ENCODE measurements around the gene CENPM.
A peak's percentile ranks its signal among the peaks of the same experiment; 100 is the strongest.

Gene CENPM, protein sequence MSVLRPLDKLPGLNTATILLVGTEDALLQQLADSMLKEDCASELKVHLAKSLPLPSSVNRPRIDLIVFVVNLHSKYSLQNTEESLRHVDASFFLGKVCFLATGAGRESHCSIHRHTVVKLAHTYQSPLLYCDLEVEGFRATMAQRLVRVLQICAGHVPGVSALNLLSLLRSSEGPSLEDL

DNA sequence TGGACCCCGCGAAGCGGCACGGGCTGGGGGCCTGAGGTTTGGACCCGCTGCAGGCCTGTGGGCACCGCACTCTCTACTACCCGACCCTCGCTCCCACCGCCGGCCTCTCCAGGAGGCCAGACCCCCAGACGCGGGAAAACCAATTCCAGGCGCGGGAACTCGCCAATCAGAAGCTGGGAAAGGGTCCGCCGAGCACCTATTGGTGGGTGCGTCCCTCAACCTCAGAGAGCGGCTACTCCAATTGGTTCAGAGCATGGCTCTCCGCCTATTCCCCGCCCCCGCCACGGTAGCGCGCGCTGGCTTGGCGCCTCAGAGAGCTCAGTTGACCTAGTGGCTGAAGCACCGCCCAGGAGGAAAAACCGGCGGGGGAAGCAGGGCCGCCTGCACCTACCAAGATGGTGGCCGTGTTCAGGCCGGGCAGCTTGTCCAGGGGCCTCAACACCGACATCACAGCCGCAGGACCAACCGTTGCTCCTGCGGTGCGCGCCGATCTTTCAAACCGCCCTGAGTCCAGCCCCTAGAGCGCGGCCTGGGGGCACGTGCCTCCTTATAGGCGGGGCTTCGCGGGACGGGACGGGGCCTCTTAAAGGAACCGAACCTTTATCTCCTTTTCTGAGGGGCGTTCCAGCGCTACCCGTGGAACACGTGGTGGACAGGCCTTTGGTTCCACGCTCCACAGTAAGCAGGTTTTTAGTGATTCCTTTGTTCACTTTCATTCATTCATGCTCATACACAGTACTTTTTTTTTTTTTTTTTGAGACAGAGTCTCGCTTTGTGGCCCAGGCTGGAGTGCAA lies at the start of gene CENPM:
Gene CENPM (minus strand): TSS at position 524 of the 795 bp plus-strand sequence. CDS start 76 bp downstream, at position 448.
- peak; percentile 94 for DNase-seq (ENCODE audit: low read depth)

DNA sequence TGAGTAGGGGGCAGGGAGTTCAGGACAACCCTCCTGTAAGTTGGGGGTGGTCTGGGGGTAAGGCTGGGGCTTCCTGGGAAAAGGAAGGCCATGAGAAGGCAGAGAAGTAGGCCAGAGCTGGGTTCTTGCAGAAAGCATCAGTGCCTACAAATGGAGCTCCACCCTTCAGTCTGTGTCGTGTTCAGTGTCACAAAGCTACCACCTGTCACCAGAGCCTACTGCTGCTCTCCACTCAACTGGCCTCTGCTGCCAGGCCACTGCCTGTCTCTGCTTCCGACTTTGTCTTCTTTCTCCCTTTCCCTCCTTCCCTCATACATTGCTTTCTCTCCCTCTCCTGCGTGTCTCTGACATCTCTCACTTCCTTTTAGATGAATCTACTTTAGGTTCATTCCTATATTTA lies 48.3 kb upstream of the CENPM start:
- no peak for DNase-seq (ENCODE audit: low read depth)

DNA sequence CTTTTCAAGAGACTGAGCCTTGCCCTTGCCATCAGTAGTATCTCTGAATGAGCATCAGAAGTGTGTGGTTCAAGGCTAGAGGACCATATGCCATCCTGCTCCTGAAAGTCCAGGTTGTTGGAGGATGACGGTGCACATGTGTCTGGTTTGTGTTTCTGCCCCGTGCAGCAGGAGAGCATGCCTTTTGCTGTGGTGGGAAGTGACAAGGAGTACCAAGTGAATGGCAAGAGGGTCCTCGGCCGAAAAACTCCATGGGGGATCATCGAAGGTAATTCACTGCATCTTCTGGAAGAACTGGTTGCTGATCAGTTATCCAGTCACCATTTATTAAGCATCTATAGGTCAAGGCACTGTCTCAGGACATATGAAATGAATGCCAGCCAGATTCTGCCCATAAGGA lies 45.5 kb upstream of the CENPM start:
- no peak for DNase-seq (ENCODE audit: low read depth)

DNA sequence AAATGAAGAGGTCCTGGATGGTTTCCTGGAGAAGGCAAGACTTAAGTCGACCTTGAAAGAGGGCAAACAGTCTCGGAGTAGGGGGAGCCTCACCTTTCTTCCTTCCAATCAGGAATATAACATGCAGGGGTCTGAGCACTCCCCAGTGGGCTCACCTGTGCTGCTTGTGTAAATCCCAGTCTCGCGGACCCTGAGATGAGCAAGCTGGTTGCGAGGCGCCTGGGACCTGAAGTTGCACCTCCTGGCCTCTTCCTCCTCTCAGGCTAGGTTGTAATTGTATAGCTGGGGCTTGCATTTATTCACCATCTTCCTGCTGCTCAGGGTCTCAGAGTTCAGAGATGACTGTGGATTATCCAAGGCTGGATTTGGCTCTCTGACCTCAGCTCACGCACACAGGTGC lies 44.2 kb upstream of the CENPM start:
- no peak for DNase-seq (ENCODE audit: low read depth)

DNA sequence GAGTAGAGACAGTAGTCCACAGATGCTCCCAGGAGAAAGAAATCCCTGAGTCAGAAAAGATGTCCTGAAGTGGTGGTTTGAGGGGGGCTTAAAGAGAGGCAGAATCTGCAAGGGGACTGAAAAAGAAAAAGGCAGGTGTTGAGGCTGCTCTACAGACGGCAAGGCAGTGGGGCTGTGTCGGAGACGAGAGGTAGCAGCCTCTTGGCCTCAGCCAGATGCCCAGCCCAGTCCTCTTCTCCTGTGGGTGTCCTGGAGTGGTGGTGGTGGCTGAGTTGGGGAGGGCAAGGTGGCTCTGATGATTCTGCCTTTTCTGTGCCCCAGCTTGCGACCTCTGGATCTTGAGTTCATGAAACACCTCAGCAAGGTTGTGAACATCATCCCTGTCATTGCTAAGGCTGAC lies 42.3 kb upstream of the CENPM start:
- no peak for DNase-seq (ENCODE audit: low read depth)

DNA sequence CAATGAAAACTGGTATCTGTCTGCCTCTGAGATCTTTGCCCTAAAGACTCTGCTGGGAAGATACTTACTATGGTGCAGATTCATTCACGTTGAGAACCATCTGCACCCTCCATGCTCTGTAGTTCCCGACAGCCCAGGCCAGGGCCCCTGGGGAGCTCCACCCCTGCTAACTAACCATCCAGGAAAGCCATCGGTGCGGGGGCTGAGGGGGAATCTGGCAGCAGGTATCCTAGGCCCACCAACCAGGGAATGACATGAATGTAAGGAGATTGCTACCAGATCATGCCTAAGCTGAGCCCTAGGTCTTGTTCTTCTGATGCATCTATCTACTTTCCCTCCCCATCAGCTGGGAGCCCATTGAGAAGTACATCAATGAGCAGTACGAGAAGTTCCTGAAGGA lies 40.3 kb upstream of the CENPM start:
- no peak for DNase-seq (ENCODE audit: low read depth)

DNA sequence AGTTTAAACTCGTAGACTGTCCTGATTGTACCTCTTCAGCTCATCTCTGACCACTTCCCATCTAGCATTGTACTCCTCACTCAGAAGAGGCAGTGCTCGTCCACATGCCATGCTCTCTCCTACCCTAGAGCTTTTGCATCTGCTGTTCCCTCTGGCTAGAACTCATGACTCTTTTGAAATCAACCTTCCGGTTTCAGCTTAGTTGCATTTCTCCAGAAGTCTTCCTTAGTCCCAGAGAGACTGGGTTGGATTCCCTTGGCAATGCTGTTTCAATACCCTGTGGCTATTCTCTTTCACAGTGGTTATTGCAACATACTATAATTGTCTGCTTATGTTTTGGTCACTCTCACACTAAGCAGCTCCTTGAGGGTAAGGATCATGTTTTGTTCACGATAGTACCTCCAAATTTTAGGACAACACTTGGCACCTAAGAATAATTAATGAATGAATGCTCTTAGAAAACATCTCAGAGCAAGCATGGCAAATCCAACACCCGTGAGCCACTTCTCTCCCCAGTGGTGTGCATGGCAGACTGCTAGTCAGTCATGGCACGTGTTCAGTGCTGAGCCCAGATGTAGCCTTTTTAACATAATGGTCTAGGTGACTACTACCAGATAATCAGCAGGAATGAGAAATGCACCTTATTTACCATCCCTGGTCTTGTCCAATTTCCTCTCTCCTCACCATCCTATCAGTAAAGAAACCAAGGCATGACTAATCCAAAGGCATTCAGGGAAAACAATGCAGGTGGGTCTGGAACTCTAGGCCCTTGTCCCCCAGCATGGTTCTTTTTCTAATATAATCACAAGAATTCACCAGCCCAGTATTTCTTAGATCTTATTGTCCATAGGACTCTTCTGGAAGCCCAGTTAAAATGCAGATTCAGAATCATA lies 36.8 kb upstream of the CENPM start:
- DNase-seq (ENCODE audit: low read depth) = peak; percentile 63

DNA sequence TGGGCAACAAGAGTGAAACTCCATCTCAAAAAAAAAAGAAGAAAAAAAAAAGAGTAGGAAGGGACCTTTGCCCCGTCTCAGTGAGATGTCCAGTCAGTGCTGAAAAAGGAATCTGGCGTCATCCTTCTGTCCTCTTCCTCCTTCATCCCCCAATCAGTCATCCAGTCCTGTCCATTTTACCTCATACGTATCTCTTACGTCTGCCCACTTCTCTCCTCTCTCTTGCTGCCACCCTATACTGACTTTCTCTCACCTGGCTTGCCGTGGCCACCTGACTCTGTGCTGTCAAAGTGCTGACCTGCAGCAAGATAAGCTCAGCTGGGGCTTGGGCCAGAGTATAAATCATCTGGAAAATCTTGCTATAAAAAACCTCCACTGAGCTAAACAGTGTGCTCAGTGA lies 35.9 kb upstream of the CENPM start:
- DNase-seq (ENCODE audit: low read depth) = no peak

DNA sequence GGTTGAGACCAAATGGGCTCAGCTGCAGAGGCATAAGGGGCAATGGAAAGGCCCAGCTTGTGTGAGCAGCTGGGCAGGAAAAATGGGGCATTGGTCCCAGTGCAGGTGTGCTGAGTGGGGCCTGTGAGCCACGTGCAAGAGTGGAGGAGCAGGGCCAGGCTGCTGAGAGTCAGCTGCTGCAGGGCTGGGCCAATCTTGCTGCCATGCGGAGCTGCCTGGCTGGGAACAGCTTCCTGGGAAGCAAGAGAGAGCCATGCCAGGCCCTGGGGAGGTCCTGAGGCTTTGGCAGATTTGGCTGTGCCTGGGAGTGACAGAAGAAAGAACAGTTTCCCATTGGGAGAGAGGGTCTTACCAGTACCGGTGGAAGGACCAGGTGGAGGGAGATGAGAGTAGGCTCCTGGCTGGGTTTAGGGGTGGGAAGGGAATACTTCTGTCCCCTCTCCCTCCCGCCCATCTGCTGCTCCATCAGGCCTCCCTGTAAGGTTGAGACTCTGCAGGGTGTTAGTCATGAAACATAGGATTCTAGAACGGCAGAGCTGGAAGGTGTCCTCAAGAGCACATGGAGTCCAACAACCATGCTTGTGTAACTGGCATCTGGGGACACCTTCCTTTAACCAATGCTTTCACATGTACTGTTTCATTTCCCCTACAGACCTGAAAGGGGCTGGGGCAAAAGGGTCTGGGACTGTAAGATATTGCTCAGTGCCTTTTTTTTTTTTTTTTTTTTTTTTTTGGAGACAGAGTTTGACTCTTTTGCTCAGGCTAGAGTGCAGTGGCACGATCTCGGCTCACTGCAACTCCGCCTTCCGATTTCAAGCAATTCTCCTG lies 32.7 kb upstream of the CENPM start:
- DNase-seq (ENCODE audit: low read depth) = no peak

DNA sequence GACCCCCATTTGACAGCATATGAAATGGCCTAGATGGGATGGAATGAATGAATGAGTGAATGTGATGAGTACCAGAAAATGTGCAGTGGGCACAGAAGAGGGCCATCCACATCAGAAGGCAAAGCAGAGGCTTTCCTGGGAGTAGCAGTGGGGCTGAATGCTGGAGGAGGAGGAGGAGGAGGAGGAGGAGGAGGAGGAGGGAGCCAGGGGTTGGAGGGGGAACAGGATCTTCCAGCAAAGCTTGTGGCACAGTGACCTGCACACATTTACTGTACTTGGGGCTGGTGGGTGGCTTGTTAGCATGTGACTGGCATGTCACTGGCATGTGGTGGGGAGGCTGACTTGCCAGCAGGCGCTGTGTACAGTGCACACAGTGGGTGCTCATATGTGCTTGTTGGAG lies 31.8 kb upstream of the CENPM start:
- no peak for DNase-seq (ENCODE audit: low read depth)

DNA sequence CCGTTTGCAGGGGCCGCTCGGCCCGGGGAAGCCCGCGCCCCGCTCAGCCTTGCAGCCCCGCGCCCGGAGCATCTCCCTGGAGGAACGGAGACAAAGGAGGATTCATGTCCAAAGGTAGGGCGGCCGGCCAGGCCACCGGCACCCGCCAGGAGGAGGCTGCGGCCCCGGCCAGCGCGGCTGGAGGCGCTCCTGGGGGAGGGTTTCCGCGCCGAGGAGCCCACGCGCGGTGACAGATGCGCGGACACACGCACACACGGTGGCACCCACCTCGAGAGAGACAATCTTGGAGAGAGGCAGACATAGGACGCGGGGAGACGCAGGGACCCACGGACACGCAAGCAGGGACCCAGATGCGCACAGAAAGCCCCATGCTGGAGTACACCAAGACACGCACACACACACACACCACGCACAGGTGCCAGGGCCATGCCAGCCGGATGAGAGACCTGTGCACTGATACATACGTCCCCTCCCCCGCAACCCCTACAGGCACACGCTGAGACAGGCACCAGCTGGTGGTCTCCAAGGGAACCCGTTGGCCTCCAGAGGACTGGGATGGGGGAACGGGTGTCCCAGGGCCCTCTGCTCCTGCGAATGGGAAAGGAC lies 30.1 kb upstream of the CENPM start:
- no peak for DNase-seq (ENCODE audit: low read depth)

DNA sequence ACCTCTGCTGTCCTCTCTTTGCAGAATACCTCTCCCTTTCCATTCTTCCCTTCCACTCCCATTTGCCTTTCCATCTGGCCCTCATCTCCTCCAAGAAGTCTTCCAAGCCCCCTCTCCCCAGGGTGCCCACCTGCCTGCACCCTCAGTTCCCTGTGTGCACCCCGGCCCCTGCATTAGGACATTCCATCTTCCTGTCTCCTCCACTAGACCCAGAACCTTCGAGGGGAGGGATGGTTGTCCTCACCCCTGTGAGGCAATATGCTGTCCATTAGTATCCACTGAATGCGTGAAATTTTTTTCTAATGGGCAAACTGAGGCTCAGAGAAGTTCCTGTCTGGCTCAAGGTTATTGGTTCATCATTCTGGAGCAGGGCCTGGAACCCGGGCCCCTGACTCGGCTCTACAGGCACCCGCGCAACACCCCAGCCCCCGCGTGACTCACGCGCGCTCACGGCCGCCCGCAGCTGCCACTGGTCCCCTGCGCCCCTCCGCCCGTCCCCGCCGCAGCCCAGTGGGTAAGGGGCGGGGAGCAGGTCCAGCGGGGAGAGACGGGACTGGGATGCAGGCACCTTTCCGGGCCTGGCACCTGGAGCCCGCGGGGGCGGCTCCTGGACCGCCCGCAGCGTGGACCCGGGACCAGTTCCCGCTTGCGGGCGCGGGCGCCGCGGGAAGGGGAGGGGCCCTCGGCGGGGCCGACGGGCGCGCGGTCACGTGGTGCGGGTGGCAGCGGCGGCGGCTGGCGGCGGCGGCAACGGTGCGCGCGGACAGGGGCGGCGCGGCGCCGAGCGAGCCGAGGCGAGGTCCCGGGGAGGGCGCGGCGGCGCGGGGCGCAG lies 29.3 kb upstream of the CENPM start:
- DNase-seq (ENCODE audit: low read depth) = no peak

DNA sequence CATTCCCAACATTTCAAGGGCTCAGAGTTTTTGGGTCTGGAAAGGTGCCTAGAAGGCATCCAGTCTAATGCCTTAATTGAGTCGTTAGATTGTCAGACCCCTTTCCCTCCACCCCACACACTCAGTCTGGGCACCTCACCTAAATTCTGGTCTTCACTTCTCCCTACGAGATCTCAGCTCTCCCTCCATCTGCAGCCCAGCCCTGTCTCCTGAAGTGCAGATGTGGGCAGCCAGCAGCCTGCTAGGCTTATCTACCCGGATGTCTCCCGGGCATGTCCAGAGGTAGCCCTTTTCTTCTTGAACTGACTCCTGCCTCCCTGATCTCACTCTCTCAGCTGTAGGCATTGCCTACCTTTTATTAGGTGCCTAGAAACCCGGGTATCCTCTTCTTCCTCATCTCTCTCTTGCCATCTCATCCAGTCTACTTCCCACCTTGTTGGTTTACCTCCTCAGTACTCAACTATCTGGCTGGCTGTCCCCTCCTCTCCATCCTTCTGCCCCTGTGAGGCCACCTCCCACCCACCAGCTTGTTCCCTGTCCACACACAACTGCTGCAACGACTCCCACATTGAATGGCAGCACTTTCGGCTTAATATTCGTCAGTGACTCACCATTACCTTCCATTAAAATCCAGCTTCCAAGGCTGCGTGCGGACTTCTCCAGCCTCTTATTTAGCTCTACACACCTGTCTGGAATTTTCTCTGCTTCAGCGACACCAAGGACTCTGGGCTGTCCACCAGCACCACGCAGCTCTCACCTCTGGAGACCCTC lies 28.5 kb upstream of the CENPM start:
- no peak for DNase-seq (ENCODE audit: low read depth)

DNA sequence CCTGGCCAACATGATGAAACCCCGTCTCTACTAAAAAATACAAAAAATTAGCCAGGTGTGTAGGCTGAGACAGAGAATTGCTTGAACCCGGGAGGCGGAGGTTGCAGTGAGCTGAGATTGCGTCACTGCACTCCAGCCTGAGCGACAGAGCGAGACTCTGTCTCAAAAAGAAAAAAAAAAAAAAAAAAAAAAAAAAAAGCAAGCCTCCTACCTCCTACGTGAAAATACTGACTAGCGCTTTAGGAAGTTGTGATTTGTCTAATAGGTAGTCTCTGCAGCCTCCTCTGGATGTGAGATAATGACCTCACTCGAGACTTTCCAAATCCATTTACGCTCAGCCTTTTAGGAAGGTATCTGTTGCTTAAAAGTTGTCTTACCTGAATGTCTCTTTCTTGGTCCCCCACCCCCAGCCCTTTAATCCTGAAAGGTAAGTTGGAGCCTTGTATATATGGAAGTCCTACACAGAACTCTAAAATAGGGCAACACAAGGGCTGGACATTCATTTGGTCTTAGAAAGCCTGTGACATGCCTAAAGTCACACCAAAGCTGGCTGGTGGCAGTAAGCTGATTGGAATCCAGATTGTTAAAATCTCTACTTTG lies 27.8 kb upstream of the CENPM start:
- DNase-seq (ENCODE audit: low read depth) = no peak

DNA sequence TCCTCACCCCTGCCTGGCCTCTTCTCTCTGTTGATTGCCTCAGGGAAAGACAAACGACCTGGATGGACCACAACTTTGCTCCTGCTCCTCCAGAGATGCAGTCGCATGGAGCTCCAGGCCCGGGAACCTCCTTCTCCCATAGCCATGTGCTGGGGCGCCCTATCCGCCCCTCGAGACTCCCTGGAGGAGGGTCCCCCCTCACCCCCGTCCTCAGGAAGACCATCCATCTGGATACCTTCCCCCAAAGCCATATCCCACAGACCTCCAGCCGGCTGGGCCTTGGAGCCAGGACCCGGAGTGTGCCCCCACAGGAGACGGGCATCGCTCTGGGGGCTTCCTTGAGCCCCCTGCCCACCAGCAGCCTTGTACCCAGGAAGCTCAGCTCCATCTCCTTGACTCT lies 24.5 kb upstream of the CENPM start:
- DNase-seq (ENCODE audit: low read depth) = no peak

DNA sequence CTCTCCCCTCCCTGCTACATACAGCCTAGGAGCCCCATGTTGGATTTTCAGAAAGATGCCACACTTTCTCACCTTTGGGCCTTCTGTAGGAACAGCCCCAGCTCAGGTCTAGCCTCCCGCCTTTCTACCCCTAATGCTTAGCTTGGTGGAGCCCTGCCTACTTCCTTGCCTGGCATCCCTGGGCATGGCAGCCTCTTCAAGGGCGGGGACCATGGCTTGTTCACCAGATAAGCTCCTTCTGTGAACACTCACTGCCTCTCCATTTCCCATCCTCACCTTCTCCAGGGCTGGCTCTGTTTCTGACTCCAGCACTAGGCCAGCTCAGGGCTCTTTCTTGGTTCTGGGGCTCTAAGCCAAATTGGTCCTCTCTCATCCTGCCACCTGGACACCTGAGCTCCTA lies 23.6 kb upstream of the CENPM start:
- no peak for DNase-seq (ENCODE audit: low read depth)

DNA sequence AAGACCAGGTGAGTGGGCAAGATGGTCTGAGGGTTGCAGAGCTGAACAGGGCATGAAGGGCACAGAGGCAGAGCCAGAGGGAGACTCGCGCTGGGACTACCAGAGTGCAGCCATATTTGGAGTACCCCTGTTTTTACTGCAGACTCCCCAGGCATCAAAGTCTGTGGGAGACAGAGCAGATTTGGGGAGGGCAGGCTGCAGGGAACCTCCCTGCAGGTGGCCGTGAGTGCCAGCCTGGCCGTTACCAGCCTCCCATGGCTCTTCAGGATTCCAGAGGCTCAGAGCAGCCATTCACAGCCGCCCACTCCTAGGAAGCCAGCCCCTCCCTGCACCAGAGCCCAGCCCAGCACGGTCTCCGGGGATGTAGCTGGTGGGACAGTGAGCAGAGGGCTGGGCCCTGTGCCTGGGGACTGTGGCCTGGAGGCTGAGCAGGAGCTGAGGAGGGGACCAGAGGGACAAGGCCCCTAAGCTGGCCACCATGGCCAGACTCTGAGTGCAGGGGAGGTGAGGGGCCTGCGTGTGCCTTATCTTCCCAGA lies 22.2 kb upstream of the CENPM start, which contains the start of gene SEPTIN3:
Gene SEPTIN3 (plus strand): TSS at position 334 of the 537 bp plus-strand sequence. CDS start 2,050 bp downstream, outside the sequence.
- no peak for DNase-seq (ENCODE audit: low read depth)

DNA sequence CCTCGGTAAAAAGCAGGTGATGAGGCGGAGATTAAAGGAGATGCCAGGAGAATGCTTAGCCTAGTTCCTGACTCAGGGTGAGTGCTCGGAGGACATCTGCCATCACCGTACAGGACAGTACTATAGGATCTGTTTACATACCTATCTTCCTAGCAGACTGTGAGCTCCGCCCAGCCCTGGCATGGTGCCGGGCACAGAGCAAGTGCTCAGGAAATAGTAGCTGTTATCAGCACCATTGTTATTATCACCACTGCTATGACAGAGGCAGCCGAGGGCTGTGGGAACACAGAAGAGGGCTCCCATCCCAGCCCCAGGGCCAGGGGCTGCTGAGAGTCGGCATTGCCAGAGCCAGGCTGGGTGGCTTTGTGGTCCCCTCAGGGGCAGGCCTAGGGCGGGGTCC lies 21.6 kb upstream of the CENPM start:
- no peak for DNase-seq (ENCODE audit: low read depth)
